Activated naive CD8-positive, alpha-beta T cell (primary cell): Measurements from ENCODE around the gene FER.
"Not testable (repeated sequence)": the region's sequence is repeated elsewhere in the genome, so short reads cannot be mapped to it uniquely, and the experiment has no call there.

Experiments used
- H3K27ac Mint-ChIP-seq: one replicate; pipeline ENCODE4 v1.8.0; 2021; ENCODE audit warnings: mixed read lengths
- H3K27me3 Mint-ChIP-seq: one replicate; pipeline ENCODE4 v1.8.0; 2021; ENCODE audit warnings: mixed read lengths
- H3K36me3 Mint-ChIP-seq: one replicate; pipeline ENCODE4 v1.8.0; 2021; ENCODE audit warnings: mixed read lengths
- H3K4me1 Mint-ChIP-seq: one replicate; pipeline ENCODE4 v1.8.0; 2021; ENCODE audit warnings: low read depth, mixed read lengths
- H3K4me3 Mint-ChIP-seq: one replicate; pipeline ENCODE4 v1.8.0; 2021; ENCODE audit warnings: mild to moderate bottlenecking, mixed read lengths
- H3K9me3 Mint-ChIP-seq: one replicate; pipeline ENCODE4 v1.8.0; 2021; ENCODE audit warnings: low read depth, mixed read lengths

Gene FER

DNA sequence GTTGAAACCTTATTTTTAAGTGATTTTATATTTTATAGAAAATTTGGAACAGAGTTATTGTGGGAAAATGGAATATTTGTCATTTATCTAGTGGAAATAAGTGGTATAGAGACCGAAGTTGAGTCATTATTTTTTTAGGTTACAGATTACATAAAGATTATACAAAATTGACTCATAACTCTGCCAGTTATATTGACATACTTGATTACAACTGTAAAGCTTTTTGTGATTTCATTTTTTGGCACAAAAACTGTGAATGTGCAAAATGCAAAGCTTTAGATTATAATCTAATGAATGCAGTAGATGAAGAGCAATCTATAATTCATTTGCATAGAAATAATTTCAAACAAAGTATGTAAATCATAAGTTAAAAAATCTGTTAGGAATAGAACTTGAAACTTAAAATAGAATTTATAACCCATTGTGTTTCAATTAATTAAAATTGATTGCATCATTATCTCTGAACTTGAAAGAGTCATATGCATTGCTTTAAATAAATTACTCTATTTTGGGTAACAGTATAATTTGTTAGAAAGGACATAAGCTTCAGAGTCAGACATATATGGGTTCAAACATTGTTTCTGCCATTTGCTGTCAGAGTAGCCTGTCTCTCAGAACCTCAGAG, 280.4 kb downstream of the FER start:
- H3K4me3 Mint-ChIP-seq: no peak overlapping the region
- no peaks in the 10 kb centered on the region for H3K9me3 Mint-ChIP-seq
- no peaks in the 10 kb centered on the region for H3K27me3 Mint-ChIP-seq
- no peaks in the 10 kb centered on the region for H3K4me1 Mint-ChIP-seq
- no peak overlapping the region for H3K27ac Mint-ChIP-seq
- peaks cover 11% of the 10 kb centered on the region for H3K36me3 Mint-ChIP-seq

DNA sequence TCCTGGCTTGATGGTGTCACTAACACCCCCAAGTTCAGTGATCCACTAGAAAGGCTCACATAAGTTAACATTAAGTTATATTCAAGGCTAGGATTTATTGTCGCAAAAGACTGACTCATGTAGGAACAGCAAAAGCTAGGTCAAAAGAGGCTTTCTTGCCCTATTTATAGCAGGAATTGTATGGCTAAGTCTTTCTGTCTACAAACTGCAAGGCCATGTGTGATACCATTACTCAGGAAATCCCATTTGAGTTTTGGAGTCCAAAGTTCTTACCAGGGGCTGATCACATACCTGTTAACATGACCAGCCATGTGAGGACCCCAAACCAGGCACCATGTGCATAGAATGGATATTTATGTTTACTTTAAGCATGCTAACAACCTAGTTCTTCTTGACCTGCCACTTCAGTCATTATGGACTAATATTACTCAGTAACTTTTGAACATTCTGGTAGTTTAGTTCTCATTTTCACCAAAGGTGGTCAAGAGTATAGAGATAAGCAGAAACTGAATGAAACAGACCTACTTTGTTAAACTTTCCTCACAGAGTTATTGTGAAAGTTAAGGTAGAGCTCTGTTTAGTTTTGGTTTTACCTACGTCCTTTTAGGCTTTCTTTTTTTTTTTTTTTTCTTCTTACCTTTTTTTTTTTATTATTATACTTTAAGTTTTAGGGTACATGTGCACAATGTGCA, 281.1 kb downstream of the FER start:
- Mint-ChIP-seq H3K9me3 (no peaks in the 10 kb centered on the region), H3K4me3 (no peak overlapping the region), H3K4me1 (no peaks in the 10 kb centered on the region), H3K27ac (no peak overlapping the region), H3K27me3 (no peaks in the 10 kb centered on the region), H3K36me3 (peaks cover 11% of the 10 kb centered on the region)

DNA sequence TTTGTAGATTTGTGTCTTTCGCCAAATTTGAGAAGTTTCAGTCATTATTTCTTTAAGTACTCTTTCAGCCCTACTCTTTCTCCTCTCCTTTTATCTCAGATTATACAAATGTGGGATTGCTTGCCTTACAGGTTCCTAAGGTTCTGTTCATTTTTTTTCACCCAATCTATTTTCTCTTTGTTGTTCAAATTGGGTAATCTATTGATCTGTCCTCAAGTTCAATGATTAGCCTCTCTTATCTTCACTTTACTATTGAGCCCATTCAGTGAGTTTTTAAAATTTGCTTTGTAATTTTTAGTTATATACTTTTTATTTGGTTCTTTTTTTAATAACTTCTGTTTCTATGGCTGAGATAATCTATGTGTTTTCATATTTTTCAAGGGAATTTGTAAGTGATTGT, 282.1 kb downstream of the FER start:
- Mint-ChIP-seq H3K27ac (no peak overlapping the region), H3K9me3 (no peaks in the 10 kb centered on the region), H3K27me3 (no peaks in the 10 kb centered on the region), H3K4me1 (no peaks in the 10 kb centered on the region), H3K4me3 (no peak overlapping the region), H3K36me3 (peaks cover 6% of the 10 kb centered on the region)

- Mint-ChIP-seq H3K9me3 (no peaks in the 10 kb centered on the region), H3K36me3 (peaks cover 6% of the 10 kb centered on the region), H3K27ac (no peak overlapping the region), H3K4me1 (no peaks in the 10 kb centered on the region), H3K27me3 (no peaks in the 10 kb centered on the region), H3K4me3 (no peak overlapping the region)
Observed at GRCh38 chr5:109030360-109031143, 282.9 kb downstream of the FER start.

DNA sequence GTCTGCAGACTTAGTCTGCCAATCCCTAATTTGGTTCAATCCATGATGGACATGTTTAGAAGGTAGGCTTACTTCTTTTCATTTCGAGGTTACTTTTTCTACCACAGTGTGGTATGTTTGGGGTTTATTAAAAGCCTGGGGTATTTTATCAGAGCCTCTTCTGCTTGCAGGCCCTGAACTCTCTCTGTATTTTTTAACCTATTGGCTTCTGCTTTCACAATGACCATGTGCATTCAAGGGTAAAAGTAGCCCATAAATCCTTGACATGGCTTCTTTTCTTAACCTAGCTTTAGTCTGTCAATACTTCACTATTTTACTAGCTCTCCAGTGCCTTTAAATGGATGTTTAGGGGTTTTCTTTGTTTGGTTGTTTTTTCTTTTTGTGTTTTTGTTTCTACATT, 286.6 kb downstream of the FER start:
- Mint-ChIP-seq H3K27ac (no peak overlapping the region), H3K36me3 (peaks cover 6% of the 10 kb centered on the region), H3K4me3 (no peak overlapping the region), H3K9me3 (no peaks in the 10 kb centered on the region), H3K4me1 (no peaks in the 10 kb centered on the region), H3K27me3 (no peaks in the 10 kb centered on the region)

GRCh38 chr5:109035436-109035835, 287.7 kb downstream of the FER start:
- H3K4me3 Mint-ChIP-seq: no peak overlapping the region
- peaks cover 2% of the 10 kb centered on the region for H3K36me3 Mint-ChIP-seq
- H3K27me3 Mint-ChIP-seq: no peaks in the 10 kb centered on the region
- no peaks in the 10 kb centered on the region for H3K9me3 Mint-ChIP-seq
- H3K4me1 Mint-ChIP-seq: no peaks in the 10 kb centered on the region
- H3K27ac Mint-ChIP-seq: no peak overlapping the region

GRCh38 chr5:109038209-109038840, 290.6 kb downstream of the FER start:
- Mint-ChIP-seq H3K27me3 (no peaks in the 10 kb centered on the region), H3K9me3 (no peaks in the 10 kb centered on the region)

GRCh38 chr5:109041317-109041716, 293.6 kb downstream of the FER start:
- Mint-ChIP-seq H3K27me3 (no peaks in the 10 kb centered on the region), H3K36me3 (peaks cover 5% of the 10 kb centered on the region), H3K4me1 (no peaks in the 10 kb centered on the region), H3K4me3 (no peak overlapping the region), H3K27ac (no peak overlapping the region), H3K9me3 (no peaks in the 10 kb centered on the region)

More at GRCh38 chr5:109038209-109038840, 290.6 kb downstream of the FER start:
- no peaks in the 10 kb centered on the region for H3K4me1 Mint-ChIP-seq
- H3K4me3 Mint-ChIP-seq: no peak overlapping the region
- no peak overlapping the region for H3K27ac Mint-ChIP-seq
- peaks cover 2% of the 10 kb centered on the region for H3K36me3 Mint-ChIP-seq

DNA sequence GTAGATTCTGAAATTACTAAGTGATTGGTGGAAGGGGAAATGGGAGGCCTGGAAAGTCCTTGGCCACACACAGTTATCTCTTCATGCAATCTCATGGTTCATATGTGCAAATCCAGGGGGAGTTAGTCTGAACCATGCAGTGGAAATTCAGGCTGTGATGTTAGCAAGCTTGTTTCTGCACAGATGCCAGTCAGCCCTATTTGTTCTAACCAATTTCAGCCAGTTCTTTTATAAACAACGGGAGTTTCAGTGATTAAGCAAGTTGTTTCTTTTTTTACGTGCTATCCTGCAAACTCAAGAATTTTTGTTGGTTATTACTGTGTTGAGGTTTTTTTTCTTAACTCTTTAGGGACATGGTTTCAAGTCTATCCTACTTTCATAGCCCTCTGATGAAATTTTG, 298.0 kb downstream of the FER start:
- peaks cover 3% of the 10 kb centered on the region for H3K36me3 Mint-ChIP-seq
- H3K4me3 Mint-ChIP-seq: no peak overlapping the region
- no peak overlapping the region for H3K27ac Mint-ChIP-seq
- no peaks in the 10 kb centered on the region for H3K27me3 Mint-ChIP-seq
- H3K4me1 Mint-ChIP-seq: no peaks in the 10 kb centered on the region
- no peaks in the 10 kb centered on the region for H3K9me3 Mint-ChIP-seq

DNA sequence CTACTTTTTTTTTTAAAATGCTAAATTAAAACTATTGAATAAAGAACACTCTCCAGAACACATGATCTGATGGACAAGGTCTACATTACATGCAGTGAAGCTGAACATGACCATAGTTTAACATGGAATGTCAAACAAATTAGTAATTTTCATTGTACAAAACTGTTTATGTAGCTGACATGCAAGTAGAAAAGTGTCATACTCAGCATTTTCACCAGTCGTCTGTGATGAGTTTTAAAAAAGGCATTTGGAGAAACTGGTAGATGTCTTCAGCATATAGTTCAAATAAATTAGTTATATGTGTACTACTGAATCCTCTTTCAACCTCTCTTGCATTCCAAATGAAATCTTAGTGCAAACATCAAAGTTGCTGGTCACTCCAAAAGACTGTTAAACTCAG, 301.9 kb downstream of the FER start:
- H3K27ac Mint-ChIP-seq: no peak overlapping the region
- H3K9me3 Mint-ChIP-seq: no peaks in the 10 kb centered on the region
- H3K4me3 Mint-ChIP-seq: no peak overlapping the region

DNA sequence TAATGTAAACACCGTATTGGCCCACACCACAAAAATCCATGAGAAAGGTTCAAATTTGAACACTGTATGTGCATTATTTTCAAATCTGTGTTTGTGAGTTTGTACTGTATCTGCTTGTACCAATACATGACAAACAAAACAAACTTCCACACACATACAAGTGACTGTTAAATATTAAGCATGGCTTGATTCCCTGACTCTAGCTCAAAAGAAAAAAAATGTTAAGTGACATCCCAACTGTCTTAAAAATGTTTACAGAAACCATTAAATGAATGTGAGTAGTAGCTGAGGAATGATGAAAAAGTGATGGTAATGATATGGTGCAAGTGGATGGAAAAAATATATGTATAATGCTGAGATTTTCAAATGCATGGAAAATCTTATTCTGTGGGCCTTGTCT, 302.6 kb downstream of the FER start:
- H3K27me3 Mint-ChIP-seq, H3K4me3 Mint-ChIP-seq, H3K27ac Mint-ChIP-seq, H3K4me1 Mint-ChIP-seq, H3K9me3 Mint-ChIP-seq: not testable (repeated sequence)
- H3K36me3 Mint-ChIP-seq: peaks cover 25% of the 10 kb centered on the region

More for the DNA sequence above, 301.9 kb downstream of the FER start:
- Mint-ChIP-seq H3K27me3 (no peaks in the 10 kb centered on the region), H3K4me1 (no peaks in the 10 kb centered on the region), H3K36me3 (peaks cover 22% of the 10 kb centered on the region)

GRCh38 chr5:109052216-109052615, 304.5 kb downstream of the FER start:
- not testable (repeated sequence) for H3K4me3 Mint-ChIP-seq, H3K27me3 Mint-ChIP-seq, H3K9me3 Mint-ChIP-seq, H3K27ac Mint-ChIP-seq, H3K4me1 Mint-ChIP-seq
- H3K36me3 Mint-ChIP-seq: peaks cover 22% of the 10 kb centered on the region

GRCh38 chr5:109053995-109054417, 306.3 kb downstream of the FER start:
- no peak overlapping the region for H3K4me3 Mint-ChIP-seq

DNA sequence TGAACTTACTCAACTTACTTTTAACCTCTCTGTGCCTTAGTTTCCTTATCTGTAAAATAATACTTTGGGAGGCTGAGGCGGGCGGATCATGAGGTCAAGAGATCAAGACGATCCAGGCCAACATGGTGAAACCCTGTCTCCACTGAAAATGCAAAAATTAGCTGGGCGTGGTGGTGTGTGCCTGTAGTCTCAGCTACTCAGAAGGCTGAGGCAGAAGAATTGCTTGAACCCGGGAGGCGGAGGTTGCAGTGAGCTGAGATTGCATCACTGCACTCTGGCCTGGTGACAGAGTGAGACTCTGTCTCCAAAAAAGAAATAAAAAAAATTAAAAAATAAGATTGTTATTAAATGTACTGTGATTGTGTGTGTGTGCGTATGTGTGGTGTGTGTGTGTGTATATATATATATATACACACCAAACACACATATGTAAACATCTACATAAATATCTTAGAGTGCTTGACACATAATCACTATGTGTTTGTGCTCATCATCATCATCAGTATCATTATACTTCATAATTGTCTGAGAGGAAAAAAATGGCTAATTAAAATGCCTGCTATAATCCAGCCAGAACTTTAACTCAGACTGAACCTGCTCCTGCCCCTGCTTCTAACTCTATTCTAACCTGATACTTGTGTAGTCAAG, 312.8 kb downstream of the FER start:
- Mint-ChIP-seq H3K9me3 (no peaks in the 10 kb centered on the region), H3K27me3 (no peaks in the 10 kb centered on the region), H3K27ac (no peak overlapping the region), H3K4me3 (no peak overlapping the region), H3K36me3 (peaks cover 7% of the 10 kb centered on the region), H3K4me1 (no peaks in the 10 kb centered on the region)

More at GRCh38 chr5:109053995-109054417, 306.3 kb downstream of the FER start:
- H3K27me3 Mint-ChIP-seq: no peaks in the 10 kb centered on the region
- peaks cover 24% of the 10 kb centered on the region for H3K36me3 Mint-ChIP-seq
- no peaks in the 10 kb centered on the region for H3K4me1 Mint-ChIP-seq
- no peaks in the 10 kb centered on the region for H3K9me3 Mint-ChIP-seq
- no peak overlapping the region for H3K27ac Mint-ChIP-seq
